MM.1S (cell line): Measurements from ENCODE around the gene GRB10.

Source experiments
- EZH2phosphoT487 ChIP-seq: fragments of 300-600 bp; sonication (generic); IDR thresholded peaks from 2 replicates; pipeline ENCODE4 v1.6.1; 2018; ENCODE audit warnings: antibody characterized with exemption, low read length
- TF ChIP-seq, protein P1 (sequence below): fragments of 300-600 bp; sonication (generic); IDR thresholded peaks from 2 replicates; pipeline ENCODE4 v1.5.1; 2016; ENCODE audit warnings: antibody characterized with exemption, low read length, mixed read lengths

DNA sequence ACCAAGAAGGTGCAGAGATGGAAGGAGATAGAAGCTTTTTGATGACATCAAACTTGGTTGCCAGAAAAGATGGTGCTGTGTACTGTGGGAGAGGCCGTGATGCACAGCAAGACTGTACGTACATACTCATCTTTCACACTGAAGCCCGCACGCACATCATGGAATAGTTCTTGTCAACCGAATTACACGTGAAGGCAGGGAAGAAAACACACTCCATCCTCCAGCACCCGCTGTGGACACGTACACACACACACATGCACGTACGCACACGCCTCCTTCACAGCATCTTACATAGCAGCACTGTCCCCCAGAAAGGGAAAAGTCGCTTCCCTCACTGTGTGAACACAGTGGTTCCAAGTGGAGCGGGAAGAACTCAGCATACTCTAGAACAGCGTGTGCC lies 163.0 kb downstream of the GRB10 start:
- TF ChIP-seq, protein P1, sequence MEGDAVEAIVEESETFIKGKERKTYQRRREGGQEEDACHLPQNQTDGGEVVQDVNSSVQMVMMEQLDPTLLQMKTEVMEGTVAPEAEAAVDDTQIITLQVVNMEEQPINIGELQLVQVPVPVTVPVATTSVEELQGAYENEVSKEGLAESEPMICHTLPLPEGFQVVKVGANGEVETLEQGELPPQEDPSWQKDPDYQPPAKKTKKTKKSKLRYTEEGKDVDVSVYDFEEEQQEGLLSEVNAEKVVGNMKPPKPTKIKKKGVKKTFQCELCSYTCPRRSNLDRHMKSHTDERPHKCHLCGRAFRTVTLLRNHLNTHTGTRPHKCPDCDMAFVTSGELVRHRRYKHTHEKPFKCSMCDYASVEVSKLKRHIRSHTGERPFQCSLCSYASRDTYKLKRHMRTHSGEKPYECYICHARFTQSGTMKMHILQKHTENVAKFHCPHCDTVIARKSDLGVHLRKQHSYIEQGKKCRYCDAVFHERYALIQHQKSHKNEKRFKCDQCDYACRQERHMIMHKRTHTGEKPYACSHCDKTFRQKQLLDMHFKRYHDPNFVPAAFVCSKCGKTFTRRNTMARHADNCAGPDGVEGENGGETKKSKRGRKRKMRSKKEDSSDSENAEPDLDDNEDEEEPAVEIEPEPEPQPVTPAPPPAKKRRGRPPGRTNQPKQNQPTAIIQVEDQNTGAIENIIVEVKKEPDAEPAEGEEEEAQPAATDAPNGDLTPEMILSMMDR, result no peak
- TF ChIP-seq EZH2phosphoT487, result no peak
